ENCODE measurements around the gene PCDH9. TPM values are rescaled to one million over a fixed set of nuclear protein-coding genes. Genes with fewer than 3 reads are reported as not detected.
A peak's percentile ranks its signal among the peaks of the same experiment; 100 is the strongest.

Gene PCDH9
- polyA plus RNA-seq, 1 of the 3 experiments (the other 2 are of a cell fraction): 1.3 TPM

GRCh38 chr13:66509175-66509574 lies 721.0 kb downstream of the PCDH9 start:
- Histone ChIP-seq H3K4me2 (no peak overlapping the region), H3K36me3 (replicated peaks in 1 of 2; ENCODE audit: control insufficient read depth in 1 of 2, insufficient read depth in 2 of 2, low read length in 1 of 2) (no peaks in the 10 kb centered on the region), H3F3A (replicated peaks; ENCODE audit: insufficient read depth) (peaks cover 7% of the 10 kb centered on the region), H3K4me1 (ENCODE audit: control insufficient read depth in 1 of 2, insufficient read depth in 2 of 2, low read depth in 1 of 2, low read length in 1 of 2) (peaks cover 0 to 5% of the 10 kb centered on the region in 2 experiments; a peak in 2 of 4 replicates), H3K27me3 (ENCODE audit: insufficient read depth) (no peaks in the 10 kb centered on the region), H3K27ac (ENCODE audit: low read depth in 2 of 2, low read length in 1 of 2) (peak overlapping the region in 1 of 2 experiments; percentile 44; a peak in 1 of 4 replicates), H2AFZ (ENCODE audit: low read depth) (peak overlapping the region; percentile 13; the same call in 1 of the 2 replicates), H4K20me1 (ENCODE audit: insufficient read depth) (no peaks in the 10 kb centered on the region), H3K9me3 (no peaks in the 10 kb centered on the region), H3K9me2 (no peaks in the 10 kb centered on the region), H3K9ac (no peak overlapping the region), H3K79me2 (ENCODE audit: insufficient read depth) (no peaks in the 10 kb centered on the region), H3K4me3 (ENCODE audit: low read depth in 2 of 2, low read length in 1 of 2) (no peak overlapping the region)
- TF ChIP-seq RCOR1 (IDR thresholded peaks at IDR 0.05; ENCODE audit: low read length) (no peak), MEF2A (IDR thresholded peaks at IDR 0.05; ENCODE audit: borderline replicate concordance, low read depth) (no peak), SMC3 (IDR thresholded peaks at IDR 0.05; ENCODE audit: low read depth, low read length) (no peak), MAX (IDR thresholded peaks at IDR 0.05; ENCODE audit: low read depth) (no peak), GABPA (IDR thresholded peaks at IDR 0.05; ENCODE audit: low read depth) (no peak), FOXM1 (IDR thresholded peaks at IDR 0.05; ENCODE audit: low read depth) (no peak), PBX3 (IDR thresholded peaks at IDR 0.05) (no peak), ELF1 (IDR thresholded peaks at IDR 0.05) (no peak), JUND (IDR thresholded peaks at IDR 0.05) (no peak), TAF1 (IDR thresholded peaks at IDR 0.05; ENCODE audit: borderline replicate concordance, low read depth, low read length) (no peak), MXI1 (IDR thresholded peaks at IDR 0.05; ENCODE audit: low read depth, low read length) (no peak), TEAD4 (IDR thresholded peaks at IDR 0.05; ENCODE audit: borderline replicate concordance, insufficient read depth) (no peak), NFIC (IDR thresholded peaks at IDR 0.05; ENCODE audit: borderline replicate concordance) (no peak), TCF12 (IDR thresholded peaks at IDR 0.05) (no peak), CTCF (IDR thresholded peaks at IDR 0.05) (no peak), EP300 (IDR thresholded peaks at IDR 0.05; ENCODE audit: borderline replicate concordance in 1 of 2, low read depth in 1 of 2, low read length in 1 of 2) (no peak), NRF1 (IDR thresholded peaks at IDR 0.05; ENCODE audit: low read depth, low read length) (no peak)
- ChIA-PET POLR2A (no interaction called here), CTCF (no interaction called here)
- WGBS (ENCODE audit: low lambda C conversion rate): 84% methylated on average over 1 of the region's 1 CpG
- DNase-seq: no peak

Data from SK-N-SH (cell line).